ENCODE data around the gene PAK6.

Gene PAK6

DNA sequence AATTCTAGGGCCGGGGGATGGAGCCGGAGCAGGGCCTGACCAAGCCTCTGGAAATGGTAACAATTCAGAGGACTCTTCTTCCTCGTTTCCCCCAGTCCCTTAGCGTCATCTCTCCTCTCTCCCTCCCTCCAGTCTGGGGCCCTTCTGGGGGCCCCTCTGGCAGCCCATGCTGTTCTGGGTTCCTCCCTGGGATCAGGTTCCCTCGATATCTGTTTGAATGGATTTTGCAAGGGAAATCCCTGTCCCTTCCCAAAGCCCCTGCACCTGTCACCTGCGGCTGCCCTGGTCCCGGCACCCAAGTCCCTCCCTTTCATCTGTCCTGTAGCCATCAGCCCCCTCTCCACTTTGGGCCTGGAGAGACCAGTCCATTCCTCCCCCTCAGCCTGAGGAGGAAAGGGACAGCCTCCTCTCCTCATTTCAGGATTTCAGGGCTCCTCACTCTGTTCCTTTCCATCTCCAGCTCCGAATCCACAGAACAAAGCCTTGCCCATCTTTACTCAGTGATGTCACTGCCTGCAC is 70.5 kb downstream of the PAK6 start:
- Histone ChIP-seq H3K27me3 (replicated peaks; ENCODE audit: control insufficient read depth, insufficient read depth, low read length, poor library complexity, severe bottlenecking) (no peaks in the 10 kb centered on the region), H3K4me3 (ENCODE audit: insufficient read depth, low read depth, low read length, poor library complexity, severe bottlenecking) (peak overlapping the region; percentile 95), H3K9me3 (ENCODE audit: control insufficient read depth, low read length) (no peaks in the 10 kb centered on the region), H3K27ac (ENCODE audit: insufficient read depth, low read length, poor library complexity, severe bottlenecking) (peak overlapping the region; percentile 86), H3K4me1 (ENCODE audit: control insufficient read depth, insufficient read depth, low read length, poor library complexity, severe bottlenecking) (peaks cover 16% of the 10 kb centered on the region), H3K36me3 (ENCODE audit: control insufficient read depth, insufficient read depth, low read length) (no peaks in the 10 kb centered on the region)
- no peak for DNase-seq

DNA sequence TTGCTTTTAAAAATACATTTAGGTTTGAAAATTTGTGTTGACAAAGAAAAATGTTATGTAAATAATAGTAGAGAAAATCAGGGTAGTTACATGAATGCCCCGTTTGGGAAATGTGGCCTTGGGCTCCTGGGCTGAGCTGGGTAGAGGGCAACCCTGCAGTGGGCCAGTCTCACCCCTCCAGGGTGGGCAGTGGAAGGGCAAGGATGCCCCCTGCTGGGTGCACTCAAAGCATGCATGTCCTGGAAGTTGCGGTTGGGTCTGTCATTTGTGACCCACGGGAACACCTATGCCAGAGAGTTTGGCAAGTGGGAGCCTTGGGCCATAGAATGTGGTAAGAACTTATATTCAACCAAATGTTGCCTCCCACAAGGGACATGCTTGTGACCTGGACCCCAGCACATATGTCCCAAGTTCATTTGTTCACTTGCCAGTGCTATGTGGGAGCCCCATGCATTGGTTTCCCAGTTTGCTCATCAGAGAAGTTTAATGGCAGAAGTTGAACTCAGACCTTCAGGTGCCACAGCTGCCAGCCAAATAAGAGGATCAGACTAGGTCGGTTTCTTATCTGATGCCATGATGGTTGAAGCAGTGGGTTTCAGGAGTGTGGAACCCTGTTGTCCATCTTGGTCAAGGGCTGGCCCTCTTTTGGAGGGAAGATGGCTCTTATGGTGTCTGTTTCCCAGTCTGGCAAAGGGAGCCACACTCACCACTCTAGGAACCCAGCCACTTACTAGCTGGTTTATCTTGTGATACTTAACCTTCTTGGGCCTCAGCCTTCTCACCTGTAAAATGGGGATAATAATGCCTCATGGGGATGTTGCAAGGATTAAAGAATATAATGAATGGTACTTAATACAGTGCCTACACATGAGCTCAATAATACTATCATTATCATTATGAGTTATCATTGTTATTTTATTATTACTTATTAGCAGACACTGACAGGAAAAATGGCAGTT is 71.4 kb downstream of the PAK6 start:
- DNase-seq = peak in 1 of 3 donors; percentile 41
- Histone ChIP-seq H3K27me3 (replicated peaks; ENCODE audit: control insufficient read depth, insufficient read depth, low read length, poor library complexity, severe bottlenecking) (no peaks in the 10 kb centered on the region), H3K9me3 (ENCODE audit: control insufficient read depth, low read length) (no peaks in the 10 kb centered on the region), H3K4me1 (ENCODE audit: control insufficient read depth, insufficient read depth, low read length, poor library complexity, severe bottlenecking) (peaks cover 16% of the 10 kb centered on the region), H3K4me3 (ENCODE audit: insufficient read depth, low read depth, low read length, poor library complexity, severe bottlenecking) (no peak overlapping the region), H3K36me3 (ENCODE audit: control insufficient read depth, insufficient read depth, low read length) (no peaks in the 10 kb centered on the region), H3K27ac (ENCODE audit: insufficient read depth, low read length, poor library complexity, severe bottlenecking) (no peak overlapping the region)

DNA sequence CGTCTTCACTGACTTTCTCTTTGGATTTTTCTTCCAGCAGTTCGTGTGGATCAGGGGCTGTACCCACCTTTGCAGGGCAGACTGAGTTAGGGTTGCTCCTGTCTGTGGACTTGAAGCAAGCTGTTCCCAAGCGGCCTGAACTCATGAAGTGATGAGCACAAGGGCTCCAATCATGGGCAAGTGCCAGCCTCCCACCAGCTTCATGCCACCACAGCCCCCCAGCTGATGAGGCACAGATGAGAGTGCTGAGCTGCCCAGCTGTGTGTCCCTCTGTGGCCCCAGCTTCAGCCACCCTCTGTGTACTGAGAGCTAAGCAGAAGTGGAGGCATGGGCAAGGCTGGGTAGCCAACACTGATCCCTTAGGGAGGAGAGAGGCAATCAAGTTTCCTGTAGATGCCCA is 72.1 kb downstream of the PAK6 start:
- Histone ChIP-seq H3K4me3 (ENCODE audit: insufficient read depth, low read depth, low read length, poor library complexity, severe bottlenecking) (no peak overlapping the region), H3K36me3 (ENCODE audit: control insufficient read depth, insufficient read depth, low read length) (no peaks in the 10 kb centered on the region), H3K27ac (ENCODE audit: insufficient read depth, low read length, poor library complexity, severe bottlenecking) (no peak overlapping the region), H3K9me3 (ENCODE audit: control insufficient read depth, low read length) (no peaks in the 10 kb centered on the region), H3K27me3 (replicated peaks; ENCODE audit: control insufficient read depth, insufficient read depth, low read length, poor library complexity, severe bottlenecking) (no peaks in the 10 kb centered on the region), H3K4me1 (ENCODE audit: control insufficient read depth, insufficient read depth, low read length, poor library complexity, severe bottlenecking) (peaks cover 16% of the 10 kb centered on the region)
- no peak for DNase-seq

DNA sequence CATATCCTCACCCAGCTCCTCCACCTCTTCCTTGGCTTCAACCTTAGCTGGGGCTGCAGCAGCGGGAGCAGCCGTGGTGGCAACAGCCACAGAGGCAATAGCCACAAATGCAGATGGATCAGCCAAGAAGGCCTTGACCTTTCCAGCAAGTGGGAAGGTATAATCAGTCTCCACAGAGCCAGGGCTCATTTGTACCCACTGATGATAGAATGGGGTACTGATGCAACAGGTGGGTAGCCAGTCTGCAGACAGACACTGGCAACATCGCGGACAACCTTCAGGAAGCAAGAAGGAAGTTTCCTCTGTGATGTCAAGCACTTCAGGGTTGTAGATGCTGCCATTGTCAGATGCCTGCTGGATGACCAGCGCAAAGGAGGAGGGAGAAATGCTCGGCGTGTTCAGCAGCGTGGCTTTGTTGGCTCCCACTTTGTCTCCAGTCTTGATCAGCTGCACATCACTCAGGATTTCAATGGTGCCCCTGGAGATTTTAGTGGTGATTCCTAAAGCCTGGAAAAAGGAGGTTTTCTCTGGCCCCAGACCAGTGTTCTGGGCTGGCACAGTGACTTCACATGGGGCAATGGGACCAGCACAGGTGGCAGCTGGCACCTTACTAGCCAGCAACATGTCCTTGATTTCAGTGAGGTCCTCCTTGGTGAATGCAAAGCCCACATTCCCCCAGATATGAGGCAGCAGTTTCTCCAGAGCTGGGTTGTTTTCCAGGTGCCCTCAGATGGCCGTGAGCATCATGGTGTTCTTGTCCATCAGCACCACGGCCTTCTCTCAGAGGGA is 73.7 kb downstream of the PAK6 start:
- Histone ChIP-seq H3K27me3 (replicated peaks; ENCODE audit: control insufficient read depth, insufficient read depth, low read length, poor library complexity, severe bottlenecking) (no peaks in the 10 kb centered on the region), H3K4me3 (ENCODE audit: insufficient read depth, low read depth, low read length, poor library complexity, severe bottlenecking) (no peak overlapping the region), H3K36me3 (ENCODE audit: control insufficient read depth, insufficient read depth, low read length) (no peaks in the 10 kb centered on the region), H3K27ac (ENCODE audit: insufficient read depth, low read length, poor library complexity, severe bottlenecking) (no peak overlapping the region), H3K4me1 (ENCODE audit: control insufficient read depth, insufficient read depth, low read length, poor library complexity, severe bottlenecking) (peaks cover 10% of the 10 kb centered on the region), H3K9me3 (ENCODE audit: control insufficient read depth, low read length) (no peaks in the 10 kb centered on the region)
- no peak for DNase-seq

DNA sequence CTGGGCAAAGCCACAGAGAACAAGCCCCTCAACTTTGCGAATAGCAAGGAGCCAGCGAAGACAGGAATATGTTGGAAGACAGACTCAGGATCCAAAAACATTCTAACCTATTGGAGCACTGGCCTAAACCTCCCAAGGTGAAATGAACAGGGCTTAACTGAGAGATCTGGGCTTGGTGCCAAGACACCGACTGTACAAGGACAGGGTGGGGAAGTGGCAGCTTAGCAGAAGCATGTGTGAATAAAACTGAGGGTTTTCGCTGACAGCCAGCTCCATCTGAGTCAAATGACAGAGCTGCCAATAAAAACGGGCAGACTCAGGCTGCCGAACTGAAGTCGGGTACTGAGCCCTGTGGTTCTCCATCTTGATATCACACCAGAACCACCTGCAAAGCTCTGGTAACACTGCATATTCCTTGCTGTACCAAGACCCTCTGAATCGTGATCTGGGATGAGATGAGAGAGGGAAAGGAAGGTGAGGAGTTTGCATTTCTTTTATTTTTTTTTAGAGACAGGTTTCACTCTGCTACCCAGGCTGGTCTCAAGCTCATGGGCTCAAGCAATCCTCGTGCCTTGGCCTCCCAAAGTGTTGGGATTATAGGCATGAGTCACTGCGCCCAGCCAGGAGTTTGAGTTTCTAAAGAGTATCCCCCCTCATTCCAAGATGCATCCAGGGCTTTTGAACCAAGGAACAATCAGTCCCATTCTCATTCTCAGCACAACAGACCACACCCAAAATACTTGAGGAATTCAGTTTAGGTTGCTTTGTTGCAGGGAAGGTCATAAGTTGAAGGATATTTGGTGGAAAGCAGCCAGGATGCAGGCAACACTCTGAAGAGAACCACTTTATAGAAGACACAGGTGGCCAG is 74.9 kb downstream of the PAK6 start:
- Histone ChIP-seq H3K4me3 (ENCODE audit: insufficient read depth, low read depth, low read length, poor library complexity, severe bottlenecking) (no peak overlapping the region), H3K9me3 (ENCODE audit: control insufficient read depth, low read length) (no peaks in the 10 kb centered on the region), H3K36me3 (ENCODE audit: control insufficient read depth, insufficient read depth, low read length) (no peaks in the 10 kb centered on the region), H3K27me3 (replicated peaks; ENCODE audit: control insufficient read depth, insufficient read depth, low read length, poor library complexity, severe bottlenecking) (no peaks in the 10 kb centered on the region), H3K27ac (ENCODE audit: insufficient read depth, low read length, poor library complexity, severe bottlenecking) (no peak overlapping the region), H3K4me1 (ENCODE audit: control insufficient read depth, insufficient read depth, low read length, poor library complexity, severe bottlenecking) (peaks cover 8% of the 10 kb centered on the region)
- peak in 1 of 3 donors; percentile 8 for DNase-seq

DNA sequence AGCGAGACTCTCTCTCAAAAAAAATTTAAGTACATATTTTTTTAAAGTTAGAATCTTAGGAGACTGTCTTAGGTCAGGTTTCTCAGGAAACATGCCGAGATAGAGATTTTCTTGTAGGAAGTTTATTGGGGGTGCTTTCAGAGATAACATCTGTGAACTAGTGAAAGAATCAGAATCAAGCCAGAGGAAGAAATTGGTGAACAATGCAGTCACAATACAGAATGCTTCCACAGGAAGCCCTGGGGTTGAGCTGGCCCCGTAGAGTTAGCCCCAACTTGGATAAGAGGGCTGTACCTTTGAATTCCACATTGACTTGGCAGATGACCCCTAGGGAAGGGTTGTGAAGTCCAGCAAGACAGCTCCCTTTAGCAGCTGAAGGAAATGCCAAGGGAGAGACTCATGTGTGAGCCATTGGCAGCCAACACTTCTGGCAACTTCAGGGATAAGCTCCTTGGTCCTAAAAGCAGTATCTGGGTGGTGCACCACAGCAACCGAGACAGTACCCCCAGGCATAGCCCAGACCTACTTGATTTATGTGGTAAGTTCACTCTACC is 75.9 kb downstream of the PAK6 start:
- Histone ChIP-seq H3K36me3 (ENCODE audit: control insufficient read depth, insufficient read depth, low read length) (no peaks in the 10 kb centered on the region), H3K9me3 (ENCODE audit: control insufficient read depth, low read length) (no peaks in the 10 kb centered on the region), H3K4me3 (ENCODE audit: insufficient read depth, low read depth, low read length, poor library complexity, severe bottlenecking) (no peak overlapping the region), H3K27me3 (replicated peaks; ENCODE audit: control insufficient read depth, insufficient read depth, low read length, poor library complexity, severe bottlenecking) (no peaks in the 10 kb centered on the region), H3K4me1 (ENCODE audit: control insufficient read depth, insufficient read depth, low read length, poor library complexity, severe bottlenecking) (no peaks in the 10 kb centered on the region), H3K27ac (ENCODE audit: insufficient read depth, low read length, poor library complexity, severe bottlenecking) (no peak overlapping the region)
- no peak for DNase-seq

DNA sequence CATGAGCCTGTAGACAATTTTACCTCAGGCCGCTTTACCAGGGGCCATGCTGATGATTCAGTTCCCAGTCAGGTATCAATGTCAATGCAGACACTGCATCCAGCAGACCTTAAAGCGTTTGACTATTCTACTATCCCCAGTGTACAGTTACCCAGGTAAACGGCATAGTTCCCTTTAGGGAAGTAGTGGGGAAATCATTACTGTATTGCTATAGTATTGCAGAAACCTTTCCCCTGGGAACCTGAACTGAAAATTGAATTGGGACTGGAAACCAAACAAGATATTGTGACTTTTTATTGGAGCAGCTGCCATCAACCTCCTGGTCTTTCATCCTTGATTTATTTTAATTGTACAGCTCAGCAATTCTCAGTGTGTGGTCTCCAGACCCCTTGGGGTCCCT is 78.1 kb downstream of the PAK6 start:
- Histone ChIP-seq H3K27me3 (replicated peaks; ENCODE audit: control insufficient read depth, insufficient read depth, low read length, poor library complexity, severe bottlenecking) (no peaks in the 10 kb centered on the region), H3K4me1 (ENCODE audit: control insufficient read depth, insufficient read depth, low read length, poor library complexity, severe bottlenecking) (no peaks in the 10 kb centered on the region), H3K9me3 (ENCODE audit: control insufficient read depth, low read length) (no peaks in the 10 kb centered on the region), H3K4me3 (ENCODE audit: insufficient read depth, low read depth, low read length, poor library complexity, severe bottlenecking) (no peak overlapping the region), H3K36me3 (ENCODE audit: control insufficient read depth, insufficient read depth, low read length) (no peaks in the 10 kb centered on the region), H3K27ac (ENCODE audit: insufficient read depth, low read length, poor library complexity, severe bottlenecking) (no peak overlapping the region)
- no peak for DNase-seq

DNA sequence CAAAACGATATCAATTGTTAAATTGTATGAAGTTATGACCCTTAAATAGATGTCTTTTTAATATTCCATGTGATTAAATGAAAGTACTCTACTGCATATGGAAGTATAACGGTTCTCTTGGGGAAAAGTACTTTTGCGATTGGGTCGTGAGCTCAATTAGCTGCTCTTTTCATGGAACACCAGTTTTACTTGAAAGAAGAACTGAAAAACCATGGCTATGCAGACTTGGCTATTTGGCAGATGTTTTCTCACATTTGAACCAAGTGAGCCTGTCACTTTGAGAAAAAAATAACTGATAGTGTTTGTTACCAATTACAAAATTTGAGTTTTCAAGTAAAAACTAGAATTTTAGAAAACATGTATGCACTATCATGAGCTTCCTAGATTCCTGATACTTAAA is 78.7 kb downstream of the PAK6 start:
- DNase-seq = no peak
- no peaks in the 10 kb centered on the region for H3K36me3 ChIP-seq (ENCODE audit: control insufficient read depth, insufficient read depth, low read length)
- H3K4me1 ChIP-seq (ENCODE audit: control insufficient read depth, insufficient read depth, low read length, poor library complexity, severe bottlenecking) = no peaks in the 10 kb centered on the region
- no peaks in the 10 kb centered on the region for H3K27me3 ChIP-seq (replicated peaks; ENCODE audit: control insufficient read depth, insufficient read depth, low read length, poor library complexity, severe bottlenecking)
- no peak overlapping the region for H3K4me3 ChIP-seq (ENCODE audit: insufficient read depth, low read depth, low read length, poor library complexity, severe bottlenecking)
- no peak overlapping the region for H3K27ac ChIP-seq (ENCODE audit: insufficient read depth, low read length, poor library complexity, severe bottlenecking)
- no peaks in the 10 kb centered on the region for H3K9me3 ChIP-seq (ENCODE audit: control insufficient read depth, low read length)

DNA sequence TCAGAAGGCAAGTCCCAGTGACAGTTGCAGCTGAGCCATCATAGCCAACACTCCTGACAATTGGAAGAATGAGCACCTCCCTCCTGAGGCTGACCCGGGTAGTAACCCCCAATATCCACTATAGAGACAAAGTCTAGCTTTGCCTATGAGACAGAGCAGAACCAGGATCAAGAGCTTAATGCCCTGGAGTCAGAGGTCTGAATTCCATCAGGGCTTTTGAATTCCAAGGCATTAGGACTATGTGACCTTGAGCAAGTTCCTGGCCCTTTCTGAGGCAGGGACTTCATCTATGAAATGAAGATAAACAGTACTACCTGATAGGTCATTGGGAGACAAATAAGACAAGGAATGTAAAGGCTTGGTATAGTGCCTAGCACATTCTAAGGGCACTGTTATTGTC is 81.5 kb downstream of the PAK6 start:
- no peak for DNase-seq
- H3K4me3 ChIP-seq (ENCODE audit: insufficient read depth, low read depth, low read length, poor library complexity, severe bottlenecking) = no peak overlapping the region
- H3K36me3 ChIP-seq (ENCODE audit: control insufficient read depth, insufficient read depth, low read length) = no peaks in the 10 kb centered on the region
- no peaks in the 10 kb centered on the region for H3K27me3 ChIP-seq (replicated peaks; ENCODE audit: control insufficient read depth, insufficient read depth, low read length, poor library complexity, severe bottlenecking)
- H3K4me1 ChIP-seq (ENCODE audit: control insufficient read depth, insufficient read depth, low read length, poor library complexity, severe bottlenecking) = peaks cover 7% of the 10 kb centered on the region
- no peak overlapping the region for H3K27ac ChIP-seq (ENCODE audit: insufficient read depth, low read length, poor library complexity, severe bottlenecking)
- H3K9me3 ChIP-seq (ENCODE audit: control insufficient read depth, low read length) = no peaks in the 10 kb centered on the region

Data from effector memory CD4-positive, alpha-beta T cell (primary cell).